Hematopoietic multipotent progenitor cell (in vitro differentiated cells): Measurements from ENCODE around the gene ST6GALNAC4. TPM values are rescaled to one million over a fixed set of nuclear protein-coding genes. Genes with fewer than 3 reads are reported as not detected.
"Not testable (repeated sequence)": the region's sequence is repeated elsewhere in the genome, so short reads cannot be mapped to it uniquely, and the experiment has no call there.

Experiments
- DNase-seq, 3 donors: peaks; one replicate each; pipeline ENCODE4 v3.0.0-alpha.2; 2011 to 2015; ENCODE audit warnings: low read depth in 2 of 3, low spot score in 2 of 3
- total RNA-seq: library from RNA; depleted of rRNA; stranded (reverse); fragments of >200 nt; gene quantifications from one replicate; pipeline ENCODE4 v1.2.3, GENCODE V29; 2012

Gene ST6GALNAC4
- total RNA-seq, 1 donor = 70.3 TPM

DNA sequence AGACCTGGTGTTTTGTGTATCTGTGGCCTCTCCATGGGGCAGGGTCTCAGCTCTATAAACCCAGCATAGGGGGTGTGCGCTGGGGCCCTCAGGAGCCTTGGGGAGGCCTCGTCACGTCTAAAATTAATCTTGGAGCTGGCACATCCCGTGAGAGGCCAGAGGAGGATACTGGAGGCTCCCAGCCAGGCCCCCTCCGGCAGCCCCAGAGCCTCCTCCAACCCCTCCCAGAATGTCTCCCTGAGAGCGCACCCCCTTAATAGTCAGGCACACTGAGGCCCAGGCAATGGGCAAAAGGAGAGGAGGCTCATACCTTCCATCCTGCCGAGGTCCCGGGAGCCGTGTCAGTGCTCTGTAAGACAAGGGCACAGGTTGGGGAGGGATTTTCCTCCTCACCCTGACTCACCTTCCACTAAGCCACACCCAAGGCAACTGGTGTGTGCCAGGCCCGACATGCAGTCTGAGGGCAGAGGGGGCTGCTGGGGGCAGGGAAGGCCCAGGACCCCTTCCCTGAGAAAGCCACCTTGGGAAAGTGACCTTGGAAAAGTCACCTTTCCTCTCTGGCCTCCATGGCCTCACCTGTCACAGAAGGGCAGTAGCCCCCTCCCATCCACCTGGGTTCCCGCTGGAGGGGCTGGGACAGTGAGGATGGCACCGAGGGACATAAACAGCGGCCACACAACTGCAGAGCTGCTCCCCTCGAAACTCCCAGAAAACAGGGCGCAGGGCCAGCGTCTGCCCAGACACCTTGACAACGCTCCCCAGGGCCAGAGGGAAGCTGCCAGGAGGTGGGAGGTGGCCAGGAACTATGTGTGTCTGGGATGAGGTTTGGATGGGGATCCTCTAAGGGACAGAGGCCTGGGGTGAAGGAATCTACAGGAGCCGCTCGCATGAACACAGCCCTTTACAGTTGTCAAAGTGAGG is 42.3 kb downstream of the ST6GALNAC4 start:
- DNase-seq = no peak

DNA sequence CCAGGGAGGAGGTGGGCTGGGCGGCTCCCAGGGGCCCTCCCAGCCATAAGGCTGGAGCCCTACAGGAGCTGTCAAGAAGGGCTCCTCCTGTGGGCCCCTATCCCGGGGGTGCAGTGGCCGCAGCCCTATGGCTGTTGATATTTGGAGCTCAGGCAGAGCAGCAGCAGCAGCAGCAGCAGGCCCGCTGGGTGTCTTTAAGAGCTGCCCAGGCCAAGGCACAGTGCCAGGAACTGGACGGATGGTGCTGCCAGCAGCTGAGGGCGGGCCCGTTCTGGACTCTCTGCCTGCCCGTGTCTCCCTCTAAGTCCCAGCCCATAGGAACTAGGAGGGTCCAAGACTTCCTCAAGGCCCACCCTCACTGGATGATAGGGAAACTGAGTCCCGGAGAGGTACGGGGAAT is 43.0 kb downstream of the ST6GALNAC4 start:
- no peak for DNase-seq

GRCh38 chr9:127873223-127873691 is 43.6 kb downstream of the ST6GALNAC4 start:
- no peak for DNase-seq

- DNase-seq = no peak
These were observed 44.2 kb downstream of the ST6GALNAC4 start for GRCh38 chr9:127872369-127873222.

DNA sequence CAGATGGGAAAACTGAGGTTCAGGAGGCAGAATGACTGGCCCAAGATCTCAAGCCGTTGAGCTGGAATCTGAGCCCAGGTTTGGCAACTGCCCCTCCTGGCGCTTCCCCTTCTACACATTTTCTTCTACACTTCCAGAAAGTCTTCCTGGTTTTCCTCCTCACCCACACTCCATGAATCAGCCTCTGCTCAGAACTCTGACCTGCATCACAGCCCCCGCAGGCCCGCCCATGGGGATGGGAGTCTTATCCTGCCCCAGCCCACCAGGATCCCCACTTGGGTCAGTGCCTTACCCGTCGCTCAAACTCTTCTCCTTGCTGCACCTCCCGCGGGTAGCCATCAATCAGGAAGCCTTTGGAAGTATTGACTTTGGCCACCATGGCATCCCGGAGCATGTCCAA is 45.3 kb downstream of the ST6GALNAC4 start:
- no peak for DNase-seq

DNA sequence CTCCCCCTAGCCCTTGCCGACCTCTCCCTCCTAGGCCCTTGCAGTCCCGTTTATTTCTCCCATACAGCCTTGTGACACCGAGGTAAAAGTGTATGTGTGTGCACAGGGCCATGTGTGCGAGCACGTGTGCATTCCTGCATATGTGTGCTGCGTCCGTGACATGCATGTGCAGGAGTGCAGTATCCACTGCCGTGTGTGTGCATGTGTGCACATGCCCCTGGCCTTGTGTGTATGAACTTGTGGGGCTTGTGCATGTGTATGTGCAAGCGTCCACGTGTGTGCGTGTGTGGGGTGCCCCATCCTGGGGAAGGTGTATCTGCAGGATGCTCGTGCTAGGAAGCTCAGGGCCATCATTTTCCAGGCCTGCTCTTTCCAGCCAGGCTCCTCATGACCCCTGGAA is 46.0 kb downstream of the ST6GALNAC4 start:
- no peak for DNase-seq

DNA sequence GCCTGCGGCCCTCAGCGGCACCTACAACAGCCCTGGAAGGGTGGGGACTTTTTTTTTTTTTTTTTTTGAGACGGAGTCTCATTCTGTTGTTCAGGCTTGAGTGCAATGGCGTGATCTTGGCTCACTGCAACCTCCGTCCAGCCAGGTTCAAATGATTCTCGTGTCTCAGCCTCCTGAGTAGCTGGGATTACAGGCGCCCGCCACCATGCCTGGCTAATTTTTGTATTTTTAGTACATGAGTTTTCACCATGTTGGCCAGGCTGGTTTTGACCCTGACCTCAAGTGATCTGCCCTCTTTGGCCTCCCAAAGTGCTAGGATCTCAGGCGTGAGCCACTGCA is 46.7 kb downstream of the ST6GALNAC4 start:
- DNase-seq = not testable (repeated sequence)

DNA sequence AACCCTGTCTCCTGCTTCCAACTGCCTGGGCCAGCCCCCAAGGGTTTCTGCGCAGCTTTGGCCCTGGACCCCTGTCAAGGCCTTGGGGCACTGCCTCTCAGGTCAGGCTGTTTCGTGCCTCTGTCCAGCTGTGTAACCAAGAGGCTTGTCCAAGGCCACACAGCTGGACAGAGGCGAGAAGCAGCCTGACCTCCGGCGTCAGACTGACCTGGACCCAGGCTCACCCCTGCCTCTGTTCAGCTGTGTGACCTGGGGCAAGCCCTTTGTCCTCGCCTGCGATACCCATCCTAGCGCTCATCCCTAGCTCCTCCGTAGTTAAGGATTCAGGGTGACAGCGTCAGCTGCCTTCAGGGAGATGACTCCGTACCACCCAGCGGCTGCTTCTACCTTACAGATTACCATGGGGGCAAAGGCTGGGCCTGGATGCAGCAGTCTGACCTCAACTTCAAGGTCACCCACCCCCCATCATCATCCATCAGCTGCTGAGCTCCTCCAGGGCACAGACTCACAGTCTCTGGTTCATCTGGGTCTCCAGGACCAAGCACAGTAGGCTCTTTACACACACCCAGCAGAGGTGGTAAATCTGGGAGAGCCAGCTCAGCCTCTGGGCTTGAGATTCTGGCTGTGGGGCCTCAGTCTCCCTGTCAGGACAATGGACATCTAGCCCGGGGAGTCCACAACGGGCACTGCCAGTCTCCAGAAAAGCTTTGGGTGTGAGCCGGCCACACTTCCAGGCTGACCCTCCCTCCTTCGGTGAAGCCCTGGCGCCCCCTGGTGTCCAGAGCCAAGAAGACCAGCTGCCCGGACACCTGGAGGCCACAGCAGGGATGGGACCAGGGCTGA is 47.3 kb downstream of the ST6GALNAC4 start:
- DNase-seq = peak; percentile 58 to 81 (median 72)

DNA sequence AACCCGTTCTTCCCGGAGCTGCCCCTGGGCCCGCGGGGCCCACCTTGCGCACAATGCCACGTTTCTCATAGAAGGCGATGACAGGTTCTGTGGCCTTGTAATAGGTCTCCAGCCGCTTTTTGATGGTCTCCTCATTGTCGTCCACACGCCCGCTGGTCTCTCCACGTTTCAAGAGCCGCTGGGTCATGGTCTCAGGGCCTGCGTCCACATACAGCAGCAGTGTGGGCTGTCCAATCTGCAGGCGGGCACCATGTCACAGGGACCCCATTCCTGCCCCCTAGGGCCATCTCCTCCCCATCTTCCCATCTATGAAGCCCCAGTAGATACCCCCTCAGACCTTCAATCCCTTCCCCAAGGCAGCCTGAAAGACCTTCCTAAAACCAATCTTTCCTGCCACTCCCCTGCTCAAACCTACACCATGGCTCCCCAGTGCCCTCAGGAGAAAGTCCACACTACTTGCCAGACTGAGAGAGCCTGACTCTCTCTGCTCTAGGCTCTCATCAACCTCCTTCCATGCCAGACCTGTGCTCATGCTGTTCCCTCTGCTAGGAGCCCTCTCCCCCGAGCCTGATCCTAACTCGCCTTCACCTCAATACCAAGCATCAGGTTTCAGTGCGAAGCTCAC is 48.5 kb downstream of the ST6GALNAC4 start:
- no peak for DNase-seq

- no peak for DNase-seq
These were observed 49.2 kb downstream of the ST6GALNAC4 start for GRCh38 chr9:127867356-127868277.

- DNase-seq = no peak
These were observed 50.3 kb downstream of the ST6GALNAC4 start for GRCh38 chr9:127866535-127866934.

DNA sequence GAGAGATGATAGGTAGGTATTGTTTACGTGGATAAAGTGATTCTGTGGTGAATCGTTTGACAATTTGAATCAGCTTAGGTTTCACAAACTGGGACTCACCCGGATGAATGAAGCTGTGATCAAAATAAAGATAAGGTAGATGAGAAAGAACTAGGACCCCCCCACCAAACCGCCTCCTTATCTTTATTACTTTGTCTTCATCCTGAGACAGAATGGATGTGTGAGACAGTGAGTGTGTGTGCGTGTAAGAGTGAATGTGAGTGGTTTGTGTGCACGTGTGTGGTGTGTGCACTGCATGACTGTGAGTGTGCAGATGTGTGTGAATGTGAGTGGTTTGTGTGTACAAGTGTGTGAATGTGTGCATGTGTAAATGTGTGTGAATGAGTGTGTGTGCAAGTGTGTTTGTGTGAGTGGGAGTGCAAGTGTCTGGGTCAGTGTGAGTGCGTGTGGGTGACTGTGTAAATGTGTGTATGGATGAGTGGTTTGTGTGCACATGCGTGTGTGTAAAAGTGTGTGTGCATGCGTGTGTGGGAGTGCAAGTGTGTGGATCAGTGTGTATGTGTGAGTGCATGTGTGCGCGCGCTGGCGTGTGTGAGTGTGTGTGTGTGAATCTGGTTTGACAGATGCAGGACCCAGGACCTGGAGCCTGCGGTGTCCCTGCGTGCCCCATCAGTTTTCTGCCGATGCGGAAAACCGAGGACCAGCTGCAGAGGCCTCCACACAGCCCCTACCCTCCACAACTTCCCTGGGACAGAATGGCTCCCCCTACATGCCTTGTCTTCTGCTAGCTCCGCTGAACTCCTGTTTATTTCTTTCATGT is 51.0 kb downstream of the ST6GALNAC4 start:
- peak in 1 of 3 donors; percentile 49 for DNase-seq

DNA sequence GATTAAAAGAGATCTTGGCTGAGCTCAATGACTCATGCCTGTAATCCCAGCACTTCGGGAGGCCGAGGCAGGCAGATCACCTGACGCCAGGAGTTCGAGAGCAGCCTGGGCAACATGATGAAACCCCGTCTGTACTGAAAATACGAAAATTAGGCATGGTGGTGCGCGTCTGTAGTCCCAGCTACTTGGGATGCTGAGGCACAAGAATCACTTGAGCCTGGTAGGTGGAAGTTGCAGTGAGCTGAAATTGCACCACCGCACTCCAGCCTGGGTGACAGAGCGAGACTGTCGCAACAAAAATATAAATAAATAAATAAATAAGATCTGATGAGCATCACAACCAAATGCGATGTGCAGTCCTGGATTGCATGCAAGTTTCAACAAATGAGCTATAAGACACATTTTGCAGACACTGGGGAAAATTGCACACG is 53.6 kb downstream of the ST6GALNAC4 start:
- DNase-seq = no peak

DNA sequence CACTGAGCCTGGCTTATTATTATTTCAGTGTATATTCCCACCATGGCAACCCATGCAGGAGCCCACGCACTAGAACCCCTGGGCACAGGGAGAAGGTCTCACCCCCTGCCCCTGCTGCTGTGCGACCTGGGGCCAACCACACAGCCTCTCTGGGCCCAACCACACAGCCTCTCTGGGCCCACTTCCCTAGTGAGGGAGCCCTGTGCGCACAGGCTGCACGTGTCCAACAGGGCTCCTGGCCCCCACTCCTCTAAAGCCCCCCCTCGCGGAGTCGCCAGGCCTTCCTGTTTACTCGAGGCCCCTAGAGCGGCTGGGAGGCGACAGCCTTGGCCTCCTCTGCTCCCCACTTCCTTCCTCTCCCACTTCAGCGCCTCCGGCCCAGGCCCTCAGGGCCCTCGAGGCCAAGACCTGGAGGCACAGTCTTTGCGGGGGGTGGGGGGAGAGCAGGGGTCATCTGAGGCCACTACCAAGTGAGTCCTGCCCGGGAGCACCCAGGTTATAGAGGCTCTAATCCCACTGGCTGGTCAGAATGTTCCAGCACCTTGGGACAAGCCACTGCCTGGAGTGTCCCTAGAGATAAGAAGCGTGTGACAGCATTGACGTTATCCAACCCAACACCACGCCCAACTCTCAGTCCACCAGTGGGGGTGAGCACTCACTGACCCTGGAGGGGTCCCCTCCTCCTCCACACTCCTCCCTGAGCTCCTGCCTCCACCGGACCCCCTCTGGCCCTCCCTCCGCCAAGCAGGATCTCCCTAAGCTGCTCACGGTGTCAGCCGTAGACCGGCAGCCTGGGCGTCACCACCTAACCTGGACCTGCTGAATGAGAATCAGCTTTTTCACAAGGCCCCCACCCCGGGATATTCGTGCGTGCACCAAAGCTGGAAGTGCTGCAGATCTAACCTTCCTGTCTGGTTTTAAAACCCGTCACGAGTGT is 54.5 kb downstream of the ST6GALNAC4 start:
- DNase-seq = peak in 2 of 3 donors; percentile 89 to 97

- DNase-seq = no peak
These were observed 56.1 kb downstream of the ST6GALNAC4 start for GRCh38 chr9:127860779-127861178.

GRCh38 chr9:127860260-127860659 is 56.6 kb downstream of the ST6GALNAC4 start:
- DNase-seq = no peak

DNA sequence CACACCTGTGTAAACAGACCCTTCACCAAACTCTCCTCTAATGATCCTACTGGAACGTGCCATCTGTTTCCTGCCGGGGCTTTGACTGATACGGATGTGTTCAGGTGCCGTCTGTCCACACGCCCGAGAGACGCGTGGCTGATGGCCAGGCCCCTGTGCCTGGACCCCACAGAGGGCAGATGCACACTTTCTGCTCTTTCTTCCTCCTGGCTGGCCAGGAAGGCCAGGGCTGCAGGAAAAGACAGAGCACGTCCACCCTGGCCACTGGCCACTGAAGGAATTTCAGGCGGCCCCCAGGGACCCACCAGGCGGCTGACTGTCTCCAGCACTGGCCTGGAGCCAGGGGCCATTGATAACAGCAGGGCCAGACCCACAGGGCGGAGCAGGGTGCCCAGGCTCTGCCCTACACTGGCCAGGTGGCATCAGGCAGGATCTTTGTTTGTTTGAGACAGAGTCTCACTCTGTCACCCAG is 58.8 kb downstream of the ST6GALNAC4 start:
- peak in 2 of 3 donors; percentile 45 to 70 for DNase-seq
